Thoracic aorta (tissue), 2 donors: ENCODE data around the gene FSTL4. TPM values are rescaled to one million over a fixed set of nuclear protein-coding genes. Genes with fewer than 3 reads are reported as not detected.

Experiments used
- ATAC-seq: fragments of 150-250 bp; one replicate; pipeline ENCODE4 v1.8.0; 2017; ENCODE audit warnings: low read depth; ENCODE audit not compliant: insufficient number of reproducible peaks, low FRiP score
- DNase-seq: peaks from one replicate; pipeline ENCODE4 v3.0.0-alpha.2; 2020; ENCODE audit warnings: low spot score
- H3K27ac ChIP-seq, 2 donors: fragments of 200-600 bp; sonication (generic); 1 replicate in 1 of 2; 2 replicates in 1 of 2; pipeline ENCODE4 v1.5.1; 2016; ENCODE audit warnings: mild to moderate bottlenecking in 2 of 2, moderate library complexity in 2 of 2
- H3K27me3 ChIP-seq: fragments of 200-600 bp; sonication (generic); replicated peaks from 2 replicates; pipeline ENCODE4 v1.6.0; 2016; ENCODE audit warnings: mild to moderate bottlenecking; ENCODE audit not compliant: insufficient read depth
- H3K36me3 ChIP-seq: fragments of 200-600 bp; sonication (generic); one replicate; pipeline ENCODE4 v1.5.1; 2016
- H3K4me1 ChIP-seq, 2 donors: fragments of 200-600 bp; sonication (generic); 1 replicate in 1 of 2; 2 replicates in 1 of 2; pipeline versions ENCODE4 v1.5.1 to v1.6.0; 2016; ENCODE audit warnings: low read depth in 2 of 2, mild to moderate bottlenecking in 1 of 2; ENCODE audit not compliant: control insufficient read depth in 1 of 2
- H3K4me3 ChIP-seq: fragments of 200-600 bp; sonication (generic); 2 replicates; pipeline ENCODE4 v1.5.1; 2016; ENCODE audit warnings: mild to moderate bottlenecking
- H3K9me3 ChIP-seq: fragments of 200-600 bp; sonication (generic); 2 replicates; pipeline ENCODE4 v1.5.1; 2016
- CTCF ChIP-seq: fragments of 200-600 bp; sonication (generic); IDR thresholded peaks from one replicate; pipeline ENCODE4 v1.5.1; 2019; ENCODE audit warnings: antibody characterized with exemption
- total RNA-seq, 2 donors: library from RNA; depleted of rRNA; stranded (reverse); fragments of >200 nt; gene quantifications; one replicate each; pipeline versions ENCODE4 v1.1.0 to v1.2.3, GENCODE V29; 2016

The FSTL4 gene
- total RNA-seq, 2 donors from 2014 or later = not detected

GRCh38 chr5:133201310-133201709 lies 411.0 kb downstream of the FSTL4 start:
- no peak for TF ChIP-seq CTCF
- Histone ChIP-seq H3K27me3 (no peaks in the 10 kb centered on the region), H3K27ac (no peak overlapping the region), H3K9me3 (no peaks in the 10 kb centered on the region), H3K36me3 (no peaks in the 10 kb centered on the region), H3K4me1 (no peaks in the 10 kb centered on the region), H3K4me3 (no peak overlapping the region)
- DNase-seq (no peak), ATAC-seq (no peak)

- no peak for ATAC-seq
- no peaks in the 10 kb centered on the region for H3K4me1 ChIP-seq
- H3K27ac ChIP-seq = no peak overlapping the region
- H3K9me3 ChIP-seq = no peaks in the 10 kb centered on the region
- no peak overlapping the region for H3K4me3 ChIP-seq
- DNase-seq = no peak
- no peak for TF ChIP-seq CTCF
- H3K36me3 ChIP-seq = no peaks in the 10 kb centered on the region
- no peaks in the 10 kb centered on the region for H3K27me3 ChIP-seq
Measured at GRCh38 chr5:133200256-133200655, 412.1 kb downstream of the FSTL4 start.

GRCh38 chr5:133199417-133200178 lies 412.7 kb downstream of the FSTL4 start:
- no peaks in the 10 kb centered on the region for H3K4me1 ChIP-seq
- DNase-seq (no peak), ATAC-seq (no peak)
- H3K27me3 ChIP-seq = no peaks in the 10 kb centered on the region
- no peak for TF ChIP-seq CTCF
- H3K36me3 ChIP-seq = no peaks in the 10 kb centered on the region
- no peak overlapping the region for H3K27ac ChIP-seq
- H3K9me3 ChIP-seq = no peaks in the 10 kb centered on the region
- no peak overlapping the region for H3K4me3 ChIP-seq

- Histone ChIP-seq H3K36me3 (no peaks in the 10 kb centered on the region), H3K27ac (no peak overlapping the region), H3K4me1 (no peaks in the 10 kb centered on the region), H3K4me3 (no peak overlapping the region), H3K27me3 (no peaks in the 10 kb centered on the region), H3K9me3 (no peaks in the 10 kb centered on the region)
- no peak for TF ChIP-seq CTCF
- ATAC-seq (no peak), DNase-seq (no peak)
Measured at GRCh38 chr5:133198511-133198910, 413.8 kb downstream of the FSTL4 start.

- no peak for ATAC-seq
- H3K27ac ChIP-seq = no peak overlapping the region
- no peak for DNase-seq
- TF ChIP-seq CTCF = no peak
- H3K27me3 ChIP-seq = no peaks in the 10 kb centered on the region
- no peaks in the 10 kb centered on the region for H3K4me1 ChIP-seq
- H3K9me3 ChIP-seq = no peaks in the 10 kb centered on the region
- no peaks in the 10 kb centered on the region for H3K36me3 ChIP-seq
- H3K4me3 ChIP-seq = no peak overlapping the region
Measured at GRCh38 chr5:133196441-133197085, 415.8 kb downstream of the FSTL4 start.
